Left ventricle myocardium inferior (tissue), 1 donor: ENCODE data around the gene PLEKHG7. TPM values are rescaled to one million over a fixed set of nuclear protein-coding genes. Genes with fewer than 3 reads are reported as not detected.

Source experiments
- DNase-seq: peaks from one replicate; pipeline ENCODE4 v3.0.0-alpha.2; 2020
- H3K27ac ChIP-seq: fragments of 200-600 bp; replicated peaks from 2 replicates; pipeline ENCODE4 v1.8.0; 2021
- H3K27me3 ChIP-seq: fragments of 200-600 bp; 2 replicates; pipeline ENCODE4 v1.8.0; 2021; ENCODE audit warnings: low read depth
- H3K36me3 ChIP-seq: fragments of 200-600 bp; 2 replicates; pipeline ENCODE4 v1.8.0; 2021
- H3K4me1 ChIP-seq: fragments of 200-600 bp; 2 replicates; pipeline ENCODE4 v1.8.0; 2021
- H3K4me3 ChIP-seq: fragments of 200-600 bp; 2 replicates; pipeline ENCODE4 v1.8.0; 2021; ENCODE audit warnings: mild to moderate bottlenecking, moderate library complexity
- H3K9me3 ChIP-seq: fragments of 200-600 bp; replicated peaks from 2 replicates; pipeline ENCODE4 v1.8.0; 2021
- CTCF ChIP-seq: fragments of 200-600 bp; IDR thresholded peaks from 2 replicates; pipeline ENCODE4 v1.8.0; 2021; ENCODE audit warnings: antibody characterized with exemption, mild to moderate bottlenecking, borderline replicate concordance
- intact Hi-C: fragments of 100-400 bp; cut with micrococcal nuclease; formaldehyde crosslinking; loops from one replicate; pipeline ENCODE4 v1.11.0; 2022
- total RNA-seq: library from RNA; stranded (reverse); fragmentation: NEBNext Ultra II Directional; extraction: Animal tissue kit (Norgen Biotek cat#: 25700); gene quantifications from one replicate; pipeline ENCODE4 v1.2.1, GENCODE V29; 2021
- donor health status: DM: no; HTN: yes; CAD: no; lungs with severe emphysema.

PLEKHG7 gene
- total RNA-seq, 1 donor from 2014 or later, result not detected

- peak overlapping the region; percentile 51 for H3K27ac ChIP-seq
- TF ChIP-seq CTCF, result no peak
- peaks cover 9% of the 10 kb centered on the region for H3K9me3 ChIP-seq
- H3K27me3 ChIP-seq, result no peaks in the 10 kb centered on the region
- peaks cover 61% of the 10 kb centered on the region for H3K36me3 ChIP-seq
- H3K4me3 ChIP-seq, result no peak overlapping the region
- no peak for DNase-seq
- H3K4me1 ChIP-seq, result peaks cover 14% of the 10 kb centered on the region
- intact Hi-C loops, result no loop called here
These were observed 100.1 kb downstream of the PLEKHG7 start for GRCh38 chr12:92802906-92803305.

DNA sequence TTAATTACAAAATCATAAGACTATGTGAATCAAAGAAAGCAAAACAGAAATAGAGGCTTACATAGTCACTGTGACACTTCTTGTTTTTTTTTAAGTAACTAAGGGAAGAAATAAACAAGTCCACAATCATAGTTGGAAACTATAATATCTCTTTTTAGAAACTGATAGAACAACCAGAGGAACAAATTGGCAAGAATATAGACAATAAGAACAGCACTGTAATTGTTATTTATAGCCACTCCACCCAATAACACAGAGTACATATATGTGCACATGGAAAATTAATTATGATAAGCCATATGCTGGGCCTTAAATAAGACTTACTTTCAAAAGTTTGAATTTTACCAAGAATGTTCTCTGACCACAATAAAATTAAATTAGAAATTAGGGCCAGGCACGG is 101.1 kb downstream of the PLEKHG7 start:
- peaks cover 9% of the 10 kb centered on the region for H3K9me3 ChIP-seq
- peak overlapping the region; percentile 51 for H3K27ac ChIP-seq
- intact Hi-C loops, result no loop called here
- TF ChIP-seq CTCF, result no peak
- H3K4me1 ChIP-seq, result peaks cover 14% of the 10 kb centered on the region
- no peaks in the 10 kb centered on the region for H3K27me3 ChIP-seq
- no peak overlapping the region for H3K4me3 ChIP-seq
- H3K36me3 ChIP-seq, result peaks cover 62% of the 10 kb centered on the region
- DNase-seq, result no peak

DNA sequence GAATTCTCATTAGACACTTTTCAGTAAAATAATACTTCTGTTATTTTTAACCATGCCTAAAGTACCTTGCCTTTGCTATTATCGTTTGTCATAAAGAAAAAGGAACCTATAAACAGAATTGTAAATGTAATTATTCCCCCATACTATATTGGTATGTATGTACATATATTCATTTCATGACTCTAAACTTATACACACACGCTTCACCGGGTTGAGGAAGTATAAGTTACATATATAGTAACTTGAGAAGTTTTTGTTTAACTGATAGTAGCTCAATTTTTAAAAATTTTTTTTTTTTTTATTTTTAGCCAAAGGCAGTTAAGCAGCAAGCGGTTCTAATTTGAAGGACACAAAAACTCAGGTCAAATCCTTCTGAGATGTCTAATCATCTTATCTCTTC is 107.6 kb downstream of the PLEKHG7 start:
- Histone ChIP-seq H3K36me3 (peaks cover 68% of the 10 kb centered on the region), H3K4me3 (no peak overlapping the region), H3K4me1 (no peaks in the 10 kb centered on the region), H3K27ac (no peak overlapping the region), H3K9me3 (peaks cover 9% of the 10 kb centered on the region), H3K27me3 (no peaks in the 10 kb centered on the region)
- intact Hi-C loops, result no loop called here
- DNase-seq, result no peak
- no peak for TF ChIP-seq CTCF

GRCh38 chr12:92814584-92814983 is 111.8 kb downstream of the PLEKHG7 start:
- peaks cover 75% of the 10 kb centered on the region for H3K36me3 ChIP-seq

DNA sequence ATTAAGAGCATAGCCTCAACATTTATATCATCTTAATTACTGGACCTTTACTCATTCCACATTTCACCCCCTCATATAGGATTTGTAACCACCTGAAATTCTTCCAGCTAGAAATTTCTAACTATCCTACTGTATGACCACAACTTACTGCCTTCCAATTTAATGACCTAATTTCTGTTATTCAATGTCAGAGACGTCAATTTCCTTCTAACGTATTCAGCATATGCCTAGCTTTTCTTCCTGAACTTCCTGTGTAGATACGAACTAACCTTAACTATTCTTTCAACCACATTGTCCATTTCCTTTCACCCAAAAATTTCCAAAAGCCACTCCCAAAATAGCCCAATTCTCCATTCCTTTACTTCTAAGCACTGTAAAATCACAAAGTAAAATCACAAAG is 118.4 kb downstream of the PLEKHG7 start:
- peaks cover 3% of the 10 kb centered on the region for H3K4me1 ChIP-seq
- peaks cover 52% of the 10 kb centered on the region for H3K36me3 ChIP-seq
- no peak overlapping the region for H3K4me3 ChIP-seq
- no peak for DNase-seq
- H3K9me3 ChIP-seq, result no peaks in the 10 kb centered on the region
- H3K27me3 ChIP-seq, result no peaks in the 10 kb centered on the region
- no peak overlapping the region for H3K27ac ChIP-seq
- intact Hi-C loops, result no loop called here
- no peak for TF ChIP-seq CTCF

More at GRCh38 chr12:92814584-92814983, 111.8 kb downstream of the PLEKHG7 start:
- no peak overlapping the region for H3K4me3 ChIP-seq
- H3K27ac ChIP-seq, result no peak overlapping the region
- intact Hi-C loops, result no loop called here
- no peaks in the 10 kb centered on the region for H3K27me3 ChIP-seq
- no peaks in the 10 kb centered on the region for H3K9me3 ChIP-seq
- DNase-seq, result no peak
- no peaks in the 10 kb centered on the region for H3K4me1 ChIP-seq
- no peak for TF ChIP-seq CTCF

Other genes with a start within 250 kb of the PLEKHG7 start
- gene EEA1, start 226.3 kb downstream of the PLEKHG7 start, total RNA-seq, result 23.9 TPM